ENCODE measurements around the gene SLC51A. TPM values are rescaled to one million over a fixed set of nuclear protein-coding genes. Genes with fewer than 3 reads are reported as not detected.
"Not testable (repeated sequence)": the region's sequence is repeated elsewhere in the genome, so short reads cannot be mapped to it uniquely, and the experiment has no call there.

The SLC51A gene
- not detected for total RNA-seq
- long read RNA-seq = 0 reads

GRCh38 chr3:196216089-196216564, at the start of gene SLC51A:
Gene SLC51A, plus strand, starts transcription at chr3:196216534. Its CDS starts 179 bp downstream, at chr3:196216713.
- DNase-seq (no peak), ATAC-seq (ENCODE audit: poor library complexity) (no peak)
- intact Hi-C loops (cut with DNase I) = no loop called here

- intact Hi-C loops (cut with DNase I) = no loop called here
Observed at GRCh38 chr3:196166741-196167140, 49.6 kb upstream of the SLC51A start.

GRCh38 chr3:196168808-196169391, 47.4 kb upstream of the SLC51A start:
- intact Hi-C loops (cut with DNase I) = no loop called here
- ATAC-seq (ENCODE audit: poor library complexity) = peak; percentile 70
- peak; percentile 34 for DNase-seq

More at GRCh38 chr3:196166741-196167140, 49.6 kb upstream of the SLC51A start:
- DNase-seq (no peak), ATAC-seq (ENCODE audit: poor library complexity) (no peak)

- intact Hi-C loops (cut with DNase I) = no loop called here
- ATAC-seq (ENCODE audit: poor library complexity) (no peak), DNase-seq (peak; percentile 22)
Observed at GRCh38 chr3:196169836-196170240, 46.5 kb upstream of the SLC51A start.

- intact Hi-C loops (cut with DNase I); ATAC-seq (ENCODE audit: poor library complexity): not testable (repeated sequence)
- DNase-seq = peak; percentile 30
Observed at GRCh38 chr3:196170296-196170695, 46.0 kb upstream of the SLC51A start.

- ATAC-seq (ENCODE audit: poor library complexity) (no peak), DNase-seq (no peak)
- intact Hi-C loops (cut with DNase I) = no loop called here
Observed at GRCh38 chr3:196174652-196175051, 41.7 kb upstream of the SLC51A start.

GRCh38 chr3:196175116-196175625, 41.2 kb upstream of the SLC51A start:
- no peak for ATAC-seq (ENCODE audit: poor library complexity)
- intact Hi-C loops (cut with DNase I) = no loop called here
- DNase-seq = peak; percentile 22

GRCh38 chr3:196175722-196176121, 40.6 kb upstream of the SLC51A start:
- intact Hi-C loops (cut with DNase I) = no loop called here
- ATAC-seq (ENCODE audit: poor library complexity) (no peak), DNase-seq (peak; percentile 6)

GRCh38 chr3:196177567-196177966, 38.8 kb upstream of the SLC51A start:
- DNase-seq = peak; percentile 21
- intact Hi-C loops (cut with DNase I) = no loop called here
- no peak for ATAC-seq (ENCODE audit: poor library complexity)

- peak; percentile 9 for DNase-seq
- intact Hi-C loops (cut with DNase I) = no loop called here
- ATAC-seq (ENCODE audit: poor library complexity) = peak; percentile 36
Observed at GRCh38 chr3:196177967-196178366, 38.4 kb upstream of the SLC51A start.

- no peak for ATAC-seq (ENCODE audit: poor library complexity)
- DNase-seq = no peak
- intact Hi-C loops (cut with DNase I) = no loop called here
Observed at GRCh38 chr3:196178993-196179379, 37.3 kb upstream of the SLC51A start.

- DNase-seq (peak; percentile 43), ATAC-seq (ENCODE audit: poor library complexity) (peak; percentile 49)
- intact Hi-C loops (cut with DNase I) = no loop called here
Observed at GRCh38 chr3:196179380-196180308, 36.7 kb upstream of the SLC51A start.

GRCh38 chr3:196180346-196180745, 36.0 kb upstream of the SLC51A start:
- DNase-seq = no peak
- intact Hi-C loops (cut with DNase I) = no loop called here
- ATAC-seq (ENCODE audit: poor library complexity) = no peak

- intact Hi-C loops (cut with DNase I) = no loop called here
- ATAC-seq (ENCODE audit: poor library complexity) = no peak
- DNase-seq = peak; percentile 16
Observed at GRCh38 chr3:196181127-196181546, 35.2 kb upstream of the SLC51A start.

- intact Hi-C loops (cut with DNase I); ATAC-seq (ENCODE audit: poor library complexity); DNase-seq: not testable (repeated sequence)
Observed at GRCh38 chr3:196184169-196184432, 32.2 kb upstream of the SLC51A start.

GRCh38 chr3:196184881-196185280, 31.5 kb upstream of the SLC51A start:
- no peak for ATAC-seq (ENCODE audit: poor library complexity)
- intact Hi-C loops (cut with DNase I) = no loop called here

GRCh38 chr3:196186651-196187573, 29.4 kb upstream of the SLC51A start:
- DNase-seq (no peak), ATAC-seq (ENCODE audit: poor library complexity) (peak; percentile 37)
- intact Hi-C loops (cut with DNase I) = no loop called here

More at GRCh38 chr3:196184881-196185280, 31.5 kb upstream of the SLC51A start:
- DNase-seq = no peak

GRCh38 chr3:196189566-196190347, 26.6 kb upstream of the SLC51A start:
- intact Hi-C loops (cut with DNase I) = no loop called here
- ATAC-seq (ENCODE audit: poor library complexity) (no peak), DNase-seq (no peak)
